MCF 10A (cell line): ENCODE measurements around the gene PRKAR2B. TPM values are rescaled to one million over a fixed set of nuclear protein-coding genes. Genes with fewer than 3 reads are reported as not detected.

Source experiments
- BruUV-seq: library from RNA; stranded (reverse); fragments of 400-500 nt; replicated peaks from 2 replicates; lab custom pipeline; 2021; lab: Mats Ljungman, UMichigan
- CTCF ChIA-PET: fragments of 300-600 bp; sonication (Branson Sonifier 250); formaldehyde crosslinking; extraction: SDS; loops from one replicate; lab custom pipeline; 2021; ENCODE audit warnings: antibody characterized with exemption, inconsistent platforms; lab: Yijun Ruan, JAX
- POLR2A ChIA-PET: fragments of 300-600, 350-650 bp; sonication (Branson Sonifier 250); formaldehyde crosslinking; extraction: SDS; loops from one replicate; lab custom pipeline; 2020; ENCODE audit warnings: antibody characterized with exemption, inconsistent platforms; lab: Yijun Ruan, JAX
- DNase-seq: peaks from one replicate; pipeline ENCODE4 v3.0.0-alpha.2; 2018; ENCODE audit not compliant: unreplicated experiment
- H3K27ac Mint-ChIP-seq: one replicate; pipeline ENCODE4 v1.8.0; 2022; ENCODE audit warnings: mild to moderate bottlenecking, low read depth, mixed read lengths; ENCODE audit not compliant: unreplicated experiment
- H3K27me3 Mint-ChIP-seq: one replicate; pipeline ENCODE4 v1.8.0; 2022; ENCODE audit warnings: mixed read lengths; ENCODE audit not compliant: insufficient read depth, unreplicated experiment
- H3K36me3 Mint-ChIP-seq: one replicate; pipeline ENCODE4 v1.8.0; 2022; ENCODE audit warnings: mild to moderate bottlenecking, moderate library complexity, mixed read lengths; ENCODE audit not compliant: insufficient read depth, unreplicated experiment
- H3K4me1 Mint-ChIP-seq: one replicate; pipeline ENCODE4 v1.8.0; 2022; ENCODE audit warnings: mixed read lengths; ENCODE audit not compliant: insufficient read depth, unreplicated experiment
- H3K4me3 Mint-ChIP-seq: one replicate; pipeline ENCODE4 v1.8.0; 2022; ENCODE audit warnings: mild to moderate bottlenecking, moderate library complexity, mixed read lengths; ENCODE audit not compliant: unreplicated experiment
- H3K9me3 Mint-ChIP-seq: one replicate; pipeline ENCODE4 v1.8.0; 2022; ENCODE audit warnings: mixed read lengths; ENCODE audit not compliant: unreplicated experiment
- intact Hi-C: fragments of 100-400 bp; cut with micrococcal nuclease; formaldehyde crosslinking; loops from 2 replicates; pipeline ENCODE4 v1.14.1; 2022
- total RNA-seq: library from RNA; stranded (reverse); gene quantifications from 2 replicates; pipeline ENCODE4 v1.2.3, GENCODE V29; 2022
- TF ChIP-seq, protein P1 (sequence below): fragments of 200-600 bp; IDR thresholded peaks from one replicate; pipeline ENCODE4 v1.8.0; 2022; ENCODE audit warnings: antibody characterized with exemption, mild to moderate bottlenecking; ENCODE audit not compliant: unreplicated experiment

PRKAR2B gene
- total RNA-seq, 1 experiment from 2014 or later, result not detected

DNA sequence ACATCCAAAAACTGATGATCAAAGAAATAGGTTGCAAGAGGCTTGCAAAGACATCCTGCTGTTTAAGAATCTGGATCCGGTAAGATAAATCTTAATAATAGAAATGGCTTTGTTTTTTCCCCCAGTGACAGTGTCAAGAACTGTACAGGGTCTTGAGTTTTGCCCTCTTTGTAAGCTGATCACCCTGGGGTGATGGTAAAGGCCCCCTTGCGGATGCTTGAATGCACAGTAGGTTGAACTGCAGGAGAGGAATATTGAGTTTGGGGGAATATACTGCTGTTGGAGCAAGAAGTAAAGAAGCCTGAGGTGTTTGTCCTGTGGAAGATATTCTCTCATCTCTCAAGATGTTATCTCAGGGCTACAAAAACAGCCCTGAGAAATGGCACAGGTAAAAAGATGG, 83.7 kb downstream of the PRKAR2B start:
- Mint-ChIP-seq H3K4me1 (no peaks in the 10 kb centered on the region), H3K27ac (no peak overlapping the region), H3K36me3 (no peaks in the 10 kb centered on the region), H3K27me3 (peaks cover 58% of the 10 kb centered on the region), H3K9me3 (no peaks in the 10 kb centered on the region), H3K4me3 (no peak overlapping the region)
- TF ChIP-seq, protein P1, sequence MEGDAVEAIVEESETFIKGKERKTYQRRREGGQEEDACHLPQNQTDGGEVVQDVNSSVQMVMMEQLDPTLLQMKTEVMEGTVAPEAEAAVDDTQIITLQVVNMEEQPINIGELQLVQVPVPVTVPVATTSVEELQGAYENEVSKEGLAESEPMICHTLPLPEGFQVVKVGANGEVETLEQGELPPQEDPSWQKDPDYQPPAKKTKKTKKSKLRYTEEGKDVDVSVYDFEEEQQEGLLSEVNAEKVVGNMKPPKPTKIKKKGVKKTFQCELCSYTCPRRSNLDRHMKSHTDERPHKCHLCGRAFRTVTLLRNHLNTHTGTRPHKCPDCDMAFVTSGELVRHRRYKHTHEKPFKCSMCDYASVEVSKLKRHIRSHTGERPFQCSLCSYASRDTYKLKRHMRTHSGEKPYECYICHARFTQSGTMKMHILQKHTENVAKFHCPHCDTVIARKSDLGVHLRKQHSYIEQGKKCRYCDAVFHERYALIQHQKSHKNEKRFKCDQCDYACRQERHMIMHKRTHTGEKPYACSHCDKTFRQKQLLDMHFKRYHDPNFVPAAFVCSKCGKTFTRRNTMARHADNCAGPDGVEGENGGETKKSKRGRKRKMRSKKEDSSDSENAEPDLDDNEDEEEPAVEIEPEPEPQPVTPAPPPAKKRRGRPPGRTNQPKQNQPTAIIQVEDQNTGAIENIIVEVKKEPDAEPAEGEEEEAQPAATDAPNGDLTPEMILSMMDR, result no peak
- CTCF ChIA-PET, result no interaction called here
- no TSS peak for BruUV-seq
- intact Hi-C loops, result no loop called here
- no peak for DNase-seq
- POLR2A ChIA-PET, result no interaction called here

DNA sequence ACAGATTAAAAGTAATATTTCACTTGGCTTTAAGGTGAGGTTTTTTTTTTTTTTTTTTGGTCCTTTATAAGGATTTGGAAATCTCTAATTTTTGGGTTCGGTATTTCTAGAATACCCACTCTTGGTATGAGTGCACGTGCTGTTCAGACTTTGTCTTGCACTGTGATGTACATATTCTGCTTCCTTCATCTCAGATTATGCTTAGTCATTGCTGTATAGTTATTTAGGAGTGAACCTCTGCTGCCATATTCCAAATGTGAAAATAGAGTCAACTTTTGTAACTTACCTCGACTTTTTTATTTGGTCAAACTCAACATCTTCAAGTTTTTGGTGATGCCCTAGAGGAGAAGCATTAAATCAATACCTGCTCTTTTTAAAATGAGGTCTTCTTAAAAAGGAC, 84.2 kb downstream of the PRKAR2B start:
- Mint-ChIP-seq H3K27me3 (peaks cover 61% of the 10 kb centered on the region), H3K9me3 (no peaks in the 10 kb centered on the region), H3K4me3 (no peak overlapping the region), H3K27ac (no peak overlapping the region), H3K4me1 (no peaks in the 10 kb centered on the region), H3K36me3 (no peaks in the 10 kb centered on the region)
- BruUV-seq, result no TSS peak
- TF ChIP-seq, protein P1, result no peak
- no peak for DNase-seq
- ChIA-PET CTCF (no interaction called here), POLR2A (no interaction called here)
- intact Hi-C loops, result no loop called here

DNA sequence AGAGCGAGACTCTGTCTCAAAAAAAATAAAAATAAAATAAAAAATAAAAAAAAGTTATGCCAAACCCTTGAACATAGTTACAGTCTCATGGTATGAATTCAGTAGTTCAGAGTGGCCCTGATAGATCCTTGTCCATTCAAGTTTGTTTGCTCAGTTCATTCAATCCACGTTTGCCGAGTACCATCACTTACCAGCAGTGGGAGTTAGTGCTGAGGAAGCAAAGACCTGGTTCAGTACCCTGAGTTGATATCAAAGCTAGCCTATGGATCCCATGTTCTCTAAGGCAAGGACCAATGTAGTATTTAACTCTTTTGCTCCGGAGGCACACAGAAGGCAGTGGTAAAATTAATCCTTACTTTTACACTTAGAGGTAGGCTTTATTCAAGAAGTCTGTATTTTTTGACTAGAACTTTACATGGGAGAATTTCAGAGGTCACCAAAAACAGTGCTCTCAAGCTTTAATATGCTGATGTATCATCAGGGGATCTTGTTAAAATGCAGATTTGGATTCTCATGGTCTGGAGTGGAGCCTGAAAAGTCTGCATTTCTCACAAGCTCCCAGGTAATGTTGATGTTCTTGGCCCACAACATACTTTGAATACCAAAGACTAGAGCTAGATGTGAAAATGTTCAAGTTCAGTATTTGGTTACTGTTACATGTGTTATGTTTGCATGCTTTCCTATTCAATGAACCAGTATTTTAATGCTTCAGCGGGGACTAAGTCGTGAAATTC, 86.1 kb downstream of the PRKAR2B start:
- H3K27ac Mint-ChIP-seq, result no peak overlapping the region
- H3K27me3 Mint-ChIP-seq, result peaks cover 69% of the 10 kb centered on the region
- no peaks in the 10 kb centered on the region for H3K36me3 Mint-ChIP-seq
- intact Hi-C loops, result no loop called here
- no peak overlapping the region for H3K4me3 Mint-ChIP-seq
- TF ChIP-seq, protein P1, result no peak
- BruUV-seq, result no TSS peak
- no peaks in the 10 kb centered on the region for H3K4me1 Mint-ChIP-seq
- CTCF ChIA-PET, result interaction anchor here (1.1 to 1.6 kb wide), 3 partner anchors 16 to 337 kb away, joined by 3 to 6 read pairs (median 5); no protein-coding TSS in a partner anchor
- DNase-seq, result no peak
- POLR2A ChIA-PET, result interaction anchor here (1.0 kb wide), 1 partner anchor 12 kb away, joined by 4 read pairs; no protein-coding TSS in a partner anchor
- H3K9me3 Mint-ChIP-seq, result no peaks in the 10 kb centered on the region

DNA sequence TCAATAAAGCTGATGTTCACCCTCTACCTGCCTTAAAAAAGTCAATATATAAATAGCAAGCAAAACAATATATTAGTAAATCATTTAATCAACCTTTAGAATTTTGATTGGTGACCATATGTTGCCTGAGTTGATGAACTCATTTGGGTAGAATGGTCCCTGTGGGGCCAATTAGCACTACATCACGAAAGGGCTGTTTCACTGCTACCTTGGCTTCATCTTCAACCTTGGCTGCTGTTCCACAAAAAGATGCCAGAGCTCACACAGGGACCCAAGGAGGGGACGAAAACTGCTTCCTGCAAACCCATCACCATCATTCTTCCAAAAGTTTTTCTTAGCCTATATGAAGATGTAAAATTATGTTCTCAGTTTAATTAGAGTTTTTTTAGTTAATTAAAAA, 88.9 kb downstream of the PRKAR2B start:
- no peak for DNase-seq
- Mint-ChIP-seq H3K4me3 (no peak overlapping the region), H3K36me3 (no peaks in the 10 kb centered on the region), H3K27me3 (peaks cover 74% of the 10 kb centered on the region), H3K4me1 (no peaks in the 10 kb centered on the region), H3K9me3 (no peaks in the 10 kb centered on the region), H3K27ac (no peak overlapping the region)
- no TSS peak for BruUV-seq
- ChIA-PET POLR2A (no interaction called here), CTCF (interaction anchor here (1.7 to 2.3 kb wide), 2 partner anchors 14 to 15 kb away, joined by 6 to 9 read pairs; no protein-coding TSS in a partner anchor)
- TF ChIP-seq, protein P1, result no peak
- intact Hi-C loops, result no loop called here
